Liver (tissue), 3 donors: ENCODE results near the gene COA8.

Source experiments
- JUND ChIP-seq, 2 donors: IDR thresholded peaks; 2 replicates each; pipeline ENCODE4 v1.6.1; 2016; ENCODE audit warnings: antibody characterized with exemption in 2 of 2
- TAF1 ChIP-seq: conservative IDR thresholded peaks from 2 replicates; pipeline ENCODE4 v1.6.1; 2016; ENCODE audit warnings: antibody characterized with exemption, mild to moderate bottlenecking
- TF ChIP-seq, protein P1 (sequence below): fragments of 150-350 bp; IDR thresholded peaks from 2 replicates; pipeline ENCODE4 v1.5.1; 2017; ENCODE audit warnings: improper control_type of control experiment, low read depth, low read length; ENCODE audit not compliant: missing input control
- TF ChIP-seq, protein P2 (sequence below): IDR thresholded peaks from 2 replicates; pipeline ENCODE4 v1.6.1; 2016; ENCODE audit warnings: antibody characterized with exemption
- donor health status: healthy.
- donor health status: healthy.

GRCh38 chr14:103520269-103520656 lies 42.5 kb upstream of the COA8 start:
- no peak for TF ChIP-seq TAF1
- TF ChIP-seq, protein P1, sequence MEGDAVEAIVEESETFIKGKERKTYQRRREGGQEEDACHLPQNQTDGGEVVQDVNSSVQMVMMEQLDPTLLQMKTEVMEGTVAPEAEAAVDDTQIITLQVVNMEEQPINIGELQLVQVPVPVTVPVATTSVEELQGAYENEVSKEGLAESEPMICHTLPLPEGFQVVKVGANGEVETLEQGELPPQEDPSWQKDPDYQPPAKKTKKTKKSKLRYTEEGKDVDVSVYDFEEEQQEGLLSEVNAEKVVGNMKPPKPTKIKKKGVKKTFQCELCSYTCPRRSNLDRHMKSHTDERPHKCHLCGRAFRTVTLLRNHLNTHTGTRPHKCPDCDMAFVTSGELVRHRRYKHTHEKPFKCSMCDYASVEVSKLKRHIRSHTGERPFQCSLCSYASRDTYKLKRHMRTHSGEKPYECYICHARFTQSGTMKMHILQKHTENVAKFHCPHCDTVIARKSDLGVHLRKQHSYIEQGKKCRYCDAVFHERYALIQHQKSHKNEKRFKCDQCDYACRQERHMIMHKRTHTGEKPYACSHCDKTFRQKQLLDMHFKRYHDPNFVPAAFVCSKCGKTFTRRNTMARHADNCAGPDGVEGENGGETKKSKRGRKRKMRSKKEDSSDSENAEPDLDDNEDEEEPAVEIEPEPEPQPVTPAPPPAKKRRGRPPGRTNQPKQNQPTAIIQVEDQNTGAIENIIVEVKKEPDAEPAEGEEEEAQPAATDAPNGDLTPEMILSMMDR, result no peak
- TF ChIP-seq JUND (IDR thresholded peaks at IDR 0.05), result no peak
- TF ChIP-seq, protein P2, sequence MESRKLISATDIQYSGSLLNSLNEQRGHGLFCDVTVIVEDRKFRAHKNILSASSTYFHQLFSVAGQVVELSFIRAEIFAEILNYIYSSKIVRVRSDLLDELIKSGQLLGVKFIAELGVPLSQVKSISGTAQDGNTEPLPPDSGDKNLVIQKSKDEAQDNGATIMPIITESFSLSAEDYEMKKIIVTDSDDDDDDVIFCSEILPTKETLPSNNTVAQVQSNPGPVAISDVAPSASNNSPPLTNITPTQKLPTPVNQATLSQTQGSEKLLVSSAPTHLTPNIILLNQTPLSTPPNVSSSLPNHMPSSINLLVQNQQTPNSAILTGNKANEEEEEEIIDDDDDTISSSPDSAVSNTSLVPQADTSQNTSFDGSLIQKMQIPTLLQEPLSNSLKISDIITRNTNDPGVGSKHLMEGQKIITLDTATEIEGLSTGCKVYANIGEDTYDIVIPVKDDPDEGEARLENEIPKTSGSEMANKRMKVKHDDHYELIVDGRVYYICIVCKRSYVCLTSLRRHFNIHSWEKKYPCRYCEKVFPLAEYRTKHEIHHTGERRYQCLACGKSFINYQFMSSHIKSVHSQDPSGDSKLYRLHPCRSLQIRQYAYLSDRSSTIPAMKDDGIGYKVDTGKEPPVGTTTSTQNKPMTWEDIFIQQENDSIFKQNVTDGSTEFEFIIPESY, result no peak
